Measurements from ENCODE around the gene APLN.

APLN gene

GRCh38 chrX:129609395-129609794 is 45.4 kb downstream of the APLN start:
- no peak for DNase-seq (ENCODE audit: low read depth, low spot score)
- TF ChIP-seq YY1 (IDR thresholded peaks at IDR 0.05; ENCODE audit: insufficient read depth, insufficient read length) (no peak), SUZ12 (IDR thresholded peaks at IDR 0.05; ENCODE audit: extremely low read depth, insufficient read depth, insufficient read length) (no peak)
- Histone ChIP-seq H3K36me3 (ENCODE audit: insufficient read depth, insufficient read length, low read length) (no peaks in the 10 kb centered on the region), H3K27me3 (ENCODE audit: insufficient read depth, insufficient read length) (no peaks in the 10 kb centered on the region), H3K4me1 (ENCODE audit: insufficient read depth, insufficient read length) (no peaks in the 10 kb centered on the region), H3K4me3 (ENCODE audit: insufficient read length, low read depth) (no peak overlapping the region), H3K9me3 (ENCODE audit: insufficient read depth, low read length) (no peaks in the 10 kb centered on the region), H3K9ac (ENCODE audit: insufficient read length, low read depth) (no peak overlapping the region)

DNA sequence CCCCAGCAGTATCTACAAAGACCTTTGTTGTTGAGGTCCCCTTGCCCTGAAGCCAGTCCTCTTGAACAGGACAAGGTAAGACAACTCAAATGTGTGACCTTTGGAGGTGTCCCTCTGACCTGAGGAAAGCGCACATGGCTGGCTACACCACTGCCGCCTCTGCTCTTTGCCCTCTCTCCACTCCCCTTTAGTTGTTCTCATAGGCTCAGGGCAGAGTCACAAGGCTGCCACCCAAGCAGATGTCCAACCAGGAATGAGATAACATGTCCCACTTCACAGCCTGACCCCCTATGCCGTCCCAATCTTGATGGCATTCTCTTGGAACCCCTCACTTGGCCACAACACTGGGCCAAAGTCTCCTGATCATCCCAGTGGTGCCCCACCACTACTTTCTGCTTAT is 46.3 kb downstream of the APLN start:
- Histone ChIP-seq H3K4me3 (ENCODE audit: insufficient read length, low read depth) (no peak overlapping the region), H3K36me3 (ENCODE audit: insufficient read depth, insufficient read length, low read length) (no peaks in the 10 kb centered on the region), H3K27me3 (ENCODE audit: insufficient read depth, insufficient read length) (no peaks in the 10 kb centered on the region), H3K9me3 (ENCODE audit: insufficient read depth, low read length) (no peaks in the 10 kb centered on the region), H3K4me1 (ENCODE audit: insufficient read depth, insufficient read length) (no peaks in the 10 kb centered on the region), H3K9ac (ENCODE audit: insufficient read length, low read depth) (no peak overlapping the region)
- DNase-seq (ENCODE audit: low read depth, low spot score), result no peak
- no peak for TF ChIP-seq SUZ12 (IDR thresholded peaks at IDR 0.05; ENCODE audit: extremely low read depth, insufficient read depth, insufficient read length)
- TF ChIP-seq YY1 (IDR thresholded peaks at IDR 0.05; ENCODE audit: insufficient read depth, insufficient read length), result no peak
- no peak for TF ChIP-seq ZNF274 (IDR thresholded peaks at IDR 0.05; ENCODE audit: low read depth, low read length)

GRCh38 chrX:129606918-129607317 is 47.8 kb downstream of the APLN start:
- Histone ChIP-seq H3K4me1 (ENCODE audit: insufficient read depth, insufficient read length) (no peaks in the 10 kb centered on the region), H3K36me3 (ENCODE audit: insufficient read depth, insufficient read length, low read length) (no peaks in the 10 kb centered on the region), H3K27me3 (ENCODE audit: insufficient read depth, insufficient read length) (no peaks in the 10 kb centered on the region), H3K4me3 (ENCODE audit: insufficient read length, low read depth) (no peak overlapping the region), H3K9ac (ENCODE audit: insufficient read length, low read depth) (no peak overlapping the region), H3K9me3 (ENCODE audit: insufficient read depth, low read length) (no peaks in the 10 kb centered on the region)
- TF ChIP-seq ZNF274 (IDR thresholded peaks at IDR 0.05; ENCODE audit: low read depth, low read length) (no peak), SUZ12 (IDR thresholded peaks at IDR 0.05; ENCODE audit: extremely low read depth, insufficient read depth, insufficient read length) (no peak), YY1 (IDR thresholded peaks at IDR 0.05; ENCODE audit: insufficient read depth, insufficient read length) (no peak)
- no peak for DNase-seq (ENCODE audit: low read depth, low spot score)

- no peak overlapping the region for H3K4me3 ChIP-seq (ENCODE audit: insufficient read length, low read depth)
- TF ChIP-seq YY1 (IDR thresholded peaks at IDR 0.05; ENCODE audit: insufficient read depth, insufficient read length) (no peak), SUZ12 (IDR thresholded peaks at IDR 0.05; ENCODE audit: extremely low read depth, insufficient read depth, insufficient read length) (no peak), ZNF274 (IDR thresholded peaks at IDR 0.05; ENCODE audit: low read depth, low read length) (no peak)
- H3K27me3 ChIP-seq (ENCODE audit: insufficient read depth, insufficient read length), result no peaks in the 10 kb centered on the region
- H3K9ac ChIP-seq (ENCODE audit: insufficient read length, low read depth), result no peak overlapping the region
- no peaks in the 10 kb centered on the region for H3K36me3 ChIP-seq (ENCODE audit: insufficient read depth, insufficient read length, low read length)
- DNase-seq (ENCODE audit: low read depth, low spot score), result no peak
- H3K9me3 ChIP-seq (ENCODE audit: insufficient read depth, low read length), result no peaks in the 10 kb centered on the region
- no peaks in the 10 kb centered on the region for H3K4me1 ChIP-seq (ENCODE audit: insufficient read depth, insufficient read length)
Measured at GRCh38 chrX:129600981-129601424, 53.8 kb downstream of the APLN start.

GRCh38 chrX:129599996-129600395 is 54.8 kb downstream of the APLN start:
- no peak overlapping the region for H3K4me3 ChIP-seq (ENCODE audit: insufficient read length, low read depth)
- no peaks in the 10 kb centered on the region for H3K27me3 ChIP-seq (ENCODE audit: insufficient read depth, insufficient read length)
- H3K9me3 ChIP-seq (ENCODE audit: insufficient read depth, low read length), result no peaks in the 10 kb centered on the region
- no peaks in the 10 kb centered on the region for H3K4me1 ChIP-seq (ENCODE audit: insufficient read depth, insufficient read length)
- H3K36me3 ChIP-seq (ENCODE audit: insufficient read depth, insufficient read length, low read length), result no peaks in the 10 kb centered on the region
- no peak for DNase-seq (ENCODE audit: low read depth, low spot score)
- no peak overlapping the region for H3K9ac ChIP-seq (ENCODE audit: insufficient read length, low read depth)
- no peak for TF ChIP-seq SUZ12 (IDR thresholded peaks at IDR 0.05; ENCODE audit: extremely low read depth, insufficient read depth, insufficient read length)
- no peak for TF ChIP-seq ZNF274 (IDR thresholded peaks at IDR 0.05; ENCODE audit: low read depth, low read length)
- TF ChIP-seq YY1 (IDR thresholded peaks at IDR 0.05; ENCODE audit: insufficient read depth, insufficient read length), result no peak

GRCh38 chrX:129599499-129599898 is 55.3 kb downstream of the APLN start:
- no peak for DNase-seq (ENCODE audit: low read depth, low spot score)
- H3K4me3 ChIP-seq (ENCODE audit: insufficient read length, low read depth), result no peak overlapping the region
- no peaks in the 10 kb centered on the region for H3K27me3 ChIP-seq (ENCODE audit: insufficient read depth, insufficient read length)
- no peak overlapping the region for H3K9ac ChIP-seq (ENCODE audit: insufficient read length, low read depth)
- no peaks in the 10 kb centered on the region for H3K4me1 ChIP-seq (ENCODE audit: insufficient read depth, insufficient read length)
- TF ChIP-seq SUZ12 (IDR thresholded peaks at IDR 0.05; ENCODE audit: extremely low read depth, insufficient read depth, insufficient read length) (no peak), YY1 (IDR thresholded peaks at IDR 0.05; ENCODE audit: insufficient read depth, insufficient read length) (no peak), ZNF274 (IDR thresholded peaks at IDR 0.05; ENCODE audit: low read depth, low read length) (no peak)
- H3K36me3 ChIP-seq (ENCODE audit: insufficient read depth, insufficient read length, low read length), result no peaks in the 10 kb centered on the region
- H3K9me3 ChIP-seq (ENCODE audit: insufficient read depth, low read length), result no peaks in the 10 kb centered on the region

- no peaks in the 10 kb centered on the region for H3K4me1 ChIP-seq (ENCODE audit: insufficient read depth, insufficient read length)
- no peak overlapping the region for H3K9ac ChIP-seq (ENCODE audit: insufficient read length, low read depth)
- no peaks in the 10 kb centered on the region for H3K27me3 ChIP-seq (ENCODE audit: insufficient read depth, insufficient read length)
- H3K4me3 ChIP-seq (ENCODE audit: insufficient read length, low read depth), result no peak overlapping the region
- TF ChIP-seq SUZ12 (IDR thresholded peaks at IDR 0.05; ENCODE audit: extremely low read depth, insufficient read depth, insufficient read length) (no peak), YY1 (IDR thresholded peaks at IDR 0.05; ENCODE audit: insufficient read depth, insufficient read length) (no peak), ZNF274 (IDR thresholded peaks at IDR 0.05; ENCODE audit: low read depth, low read length) (no peak)
- no peak for DNase-seq (ENCODE audit: low read depth, low spot score)
- H3K36me3 ChIP-seq (ENCODE audit: insufficient read depth, insufficient read length, low read length), result no peaks in the 10 kb centered on the region
- H3K9me3 ChIP-seq (ENCODE audit: insufficient read depth, low read length), result no peaks in the 10 kb centered on the region
Measured at GRCh38 chrX:129597905-129598304, 56.9 kb downstream of the APLN start.

GRCh38 chrX:129596077-129596476 is 58.7 kb downstream of the APLN start:
- H3K4me1 ChIP-seq (ENCODE audit: insufficient read depth, insufficient read length), result peaks cover 2% of the 10 kb centered on the region
- TF ChIP-seq YY1 (IDR thresholded peaks at IDR 0.05; ENCODE audit: insufficient read depth, insufficient read length) (no peak), SUZ12 (IDR thresholded peaks at IDR 0.05; ENCODE audit: extremely low read depth, insufficient read depth, insufficient read length) (no peak), ZNF274 (IDR thresholded peaks at IDR 0.05; ENCODE audit: low read depth, low read length) (no peak)
- H3K9me3 ChIP-seq (ENCODE audit: insufficient read depth, low read length), result no peaks in the 10 kb centered on the region
- no peak overlapping the region for H3K9ac ChIP-seq (ENCODE audit: insufficient read length, low read depth)
- H3K36me3 ChIP-seq (ENCODE audit: insufficient read depth, insufficient read length, low read length), result peaks cover 3% of the 10 kb centered on the region
- DNase-seq (ENCODE audit: low read depth, low spot score), result no peak
- no peaks in the 10 kb centered on the region for H3K27me3 ChIP-seq (ENCODE audit: insufficient read depth, insufficient read length)
- no peak overlapping the region for H3K4me3 ChIP-seq (ENCODE audit: insufficient read length, low read depth)

Data from NT2/D1 (cell line).